NB4 (cell line): Measurements from ENCODE around the gene RNF220.

Source experiments
- CTCF ChIP-seq: IDR thresholded peaks from one replicate; pipeline ENCODE4 v1.5.1; 2012; ENCODE audit warnings: low read depth, low read length
- POLR2A ChIP-seq: IDR thresholded peaks from 2 replicates; pipeline ENCODE4 v1.6.1; 2011; ENCODE audit warnings: mild to moderate bottlenecking; ENCODE audit not compliant: insufficient read length; ENCODE audit errors: extremely low read depth
- TF ChIP-seq, protein P1 (sequence below): IDR thresholded peaks from 2 replicates; pipeline ENCODE4 v1.6.1; 2011; ENCODE audit warnings: low read depth, low read length

DNA sequence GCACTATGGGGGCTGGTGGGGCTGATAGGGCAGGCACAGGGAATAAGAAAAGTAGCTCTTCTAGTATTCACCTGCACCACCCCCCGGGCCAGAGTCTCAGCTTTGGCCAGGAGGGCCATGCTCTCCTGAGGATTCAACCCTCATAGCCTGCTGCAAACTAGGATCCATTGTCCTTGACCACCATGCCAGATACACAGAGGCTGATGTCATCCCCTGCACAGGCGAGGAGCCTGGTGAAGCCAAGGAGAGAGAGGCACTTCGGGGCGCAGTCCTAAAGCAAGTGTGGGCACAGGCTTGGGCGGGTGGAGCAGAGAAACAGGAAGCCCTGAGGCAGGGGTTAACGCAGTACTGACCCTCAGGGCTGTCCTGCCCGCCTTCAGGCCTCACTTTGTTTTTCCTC lies 239.8 kb downstream of the RNF220 start:
- TF ChIP-seq POLR2A, result no peak
- TF ChIP-seq, protein P1, sequence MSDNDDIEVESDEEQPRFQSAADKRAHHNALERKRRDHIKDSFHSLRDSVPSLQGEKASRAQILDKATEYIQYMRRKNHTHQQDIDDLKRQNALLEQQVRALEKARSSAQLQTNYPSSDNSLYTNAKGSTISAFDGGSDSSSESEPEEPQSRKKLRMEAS, result no peak
- no peak for TF ChIP-seq CTCF
